GM23248 (cell line): Measurements from ENCODE around the gene ZNF311.

Experiments
- EZH2 ChIP-seq: fragments of 200-600 bp; sonication (generic); IDR thresholded peaks from 2 replicates; pipeline ENCODE4 v1.6.1; 2018; ENCODE audit warnings: antibody characterized with exemption, mild to moderate bottlenecking; ENCODE audit not compliant: insufficient read depth, poor library complexity, severe bottlenecking
- EZH2phosphoT487 ChIP-seq: fragments of 200-600 bp; sonication (generic); IDR thresholded peaks from 2 replicates; pipeline ENCODE4 v1.6.1; 2018; ENCODE audit warnings: antibody characterized with exemption, moderate library complexity, mild to moderate bottlenecking, low read depth; ENCODE audit not compliant: insufficient read depth

DNA sequence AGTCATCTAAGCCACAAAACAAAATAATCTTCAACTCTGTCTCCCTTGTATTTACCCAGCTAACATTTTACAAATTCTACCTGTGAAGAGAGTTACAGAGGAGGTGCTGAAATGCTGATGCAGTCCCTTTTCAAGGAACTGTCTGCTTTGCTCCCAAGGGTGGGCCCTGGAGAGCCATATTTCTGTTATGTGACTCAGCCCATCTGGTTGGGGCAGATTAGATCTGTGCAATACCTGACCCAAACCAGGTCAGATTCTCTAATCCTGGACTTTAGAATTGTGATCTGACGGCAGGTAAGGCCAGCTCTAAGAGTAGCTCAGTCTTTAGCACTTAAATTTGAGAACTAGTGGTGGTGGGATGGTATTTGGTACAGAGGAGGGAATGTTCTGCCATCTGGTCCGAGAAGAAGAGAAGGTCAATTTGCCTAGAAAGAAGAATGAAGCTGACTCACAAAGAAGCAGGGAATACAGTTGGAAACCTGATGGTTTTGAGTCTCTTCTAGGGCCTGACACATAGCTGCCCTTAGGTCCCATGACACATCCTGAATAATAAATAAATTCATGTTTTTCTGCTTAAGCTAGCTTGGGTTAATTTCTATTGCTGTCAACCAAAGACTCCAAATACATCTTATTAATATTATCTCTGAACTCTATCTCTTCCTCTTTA, 8.1 kb downstream of the ZNF311 start:
- no peak for TF ChIP-seq EZH2
- no peak for TF ChIP-seq EZH2phosphoT487
